Activated T-cell treated with anti-CD3 and anti-CD28 coated beads, Interleukin-2, amount 50 U/mL, for 1 hour (primary cell): ENCODE data around the gene SLC43A1.

Experiments used
- DNase-seq: peaks from one replicate; pipeline ENCODE4 v3.0.0-alpha.2; 2020

Gene SLC43A1

GRCh38 chr11:57497303-57498247, 17.9 kb downstream of the SLC43A1 start:
- no peak for DNase-seq

- no peak for DNase-seq
Observed at GRCh38 chr11:57496109-57496820, 19.2 kb downstream of the SLC43A1 start.

- peak; percentile 79 for DNase-seq
Observed at GRCh38 chr11:57493507-57494503, 21.7 kb downstream of the SLC43A1 start.

GRCh38 chr11:57491371-57492061, 24.0 kb downstream of the SLC43A1 start:
- DNase-seq, result peak; percentile 56

- no peak for DNase-seq
Observed at GRCh38 chr11:57490456-57491248, 24.9 kb downstream of the SLC43A1 start.

GRCh38 chr11:57487920-57488659, 27.4 kb downstream of the SLC43A1 start:
- DNase-seq, result no peak

- DNase-seq, result no peak
Observed at GRCh38 chr11:57487021-57487778, 28.3 kb downstream of the SLC43A1 start.

- no peak for DNase-seq
Observed at GRCh38 chr11:57485217-57485990, 30.1 kb downstream of the SLC43A1 start.

- no peak for DNase-seq
Observed at GRCh38 chr11:57484141-57484710, 31.3 kb downstream of the SLC43A1 start.

GRCh38 chr11:57483562-57483918, 32.0 kb downstream of the SLC43A1 start:
- DNase-seq, result no peak

- peak; percentile 71 for DNase-seq
Observed at GRCh38 chr11:57482782-57483561, 32.5 kb downstream of the SLC43A1 start.

- DNase-seq, result no peak
Observed at GRCh38 chr11:57481915-57482781, 33.4 kb downstream of the SLC43A1 start.

- no peak for DNase-seq
Observed at GRCh38 chr11:57481315-57481714, 34.2 kb downstream of the SLC43A1 start.

- peak; percentile 72 for DNase-seq
Observed at GRCh38 chr11:57480409-57481137, 34.9 kb downstream of the SLC43A1 start.

- DNase-seq, result no peak
Observed at GRCh38 chr11:57479911-57480310, 35.6 kb downstream of the SLC43A1 start.
